HG02759 (cell line): ENCODE data around the gene LONP1.
"Not testable (repeated sequence)": the region's sequence is repeated elsewhere in the genome, so short reads cannot be mapped to it uniquely, and the experiment has no call there.

Experiments
- ATAC-seq: cut with Tn5 transposase; IDR thresholded peaks from one replicate; pipeline ENCODE4 v1.9.1; 2021; ENCODE audit warnings: mild to moderate bottlenecking, moderate library complexity; ENCODE audit not compliant: unreplicated experiment

LONP1 gene

GRCh38 chr19:5711713-5712161 is 8.2 kb downstream of the LONP1 start:
- no peak for ATAC-seq

GRCh38 chr19:5711025-5711424 is 8.9 kb downstream of the LONP1 start:
- ATAC-seq: no peak

GRCh38 chr19:5707576-5708575 is 12.1 kb downstream of the LONP1 start:
- no peak for ATAC-seq

GRCh38 chr19:5706876-5707573 is 12.9 kb downstream of the LONP1 start:
- ATAC-seq: no peak

- ATAC-seq: no peak
These were observed 14.4 kb downstream of the LONP1 start for GRCh38 chr19:5705552-5705951.

GRCh38 chr19:5703819-5704818 is 15.8 kb downstream of the LONP1 start:
- ATAC-seq: no peak

- not testable (repeated sequence) for ATAC-seq
These were observed 17.9 kb downstream of the LONP1 start for GRCh38 chr19:5702053-5702410.

- ATAC-seq: no peak
These were observed 19.4 kb downstream of the LONP1 start for GRCh38 chr19:5700455-5701092.

- ATAC-seq: no peak
These were observed 21.1 kb downstream of the LONP1 start for GRCh38 chr19:5698635-5699422.

GRCh38 chr19:5697890-5698634 is 21.9 kb downstream of the LONP1 start:
- no peak for ATAC-seq

GRCh38 chr19:5697022-5697889 is 22.7 kb downstream of the LONP1 start:
- no peak for ATAC-seq

GRCh38 chr19:5696196-5697021 is 23.5 kb downstream of the LONP1 start:
- ATAC-seq: no peak

GRCh38 chr19:5695649-5696195 is 24.2 kb downstream of the LONP1 start:
- ATAC-seq: no peak

GRCh38 chr19:5694956-5695648 is 24.8 kb downstream of the LONP1 start:
- no peak for ATAC-seq

- no peak for ATAC-seq
These were observed 25.6 kb downstream of the LONP1 start for GRCh38 chr19:5694167-5694955.
